Thyroid gland (tissue), 4 donors: ENCODE data around the gene DDX19B. TPM values are rescaled to one million over a fixed set of nuclear protein-coding genes. Genes with fewer than 3 reads are reported as not detected.
"Not testable (repeated sequence)": the region's sequence is repeated elsewhere in the genome, so short reads cannot be mapped to it uniquely, and the experiment has no call there.

Experiments used
- DNase-seq, 2 donors: peaks; one replicate each; pipeline ENCODE4 v3.0.0-alpha.2; 2019
- H3K27ac ChIP-seq, 3 donors: fragments of 200-600 bp; sonication (generic); 1 replicate in 2 of 3; 2 replicates in 1 of 3; pipeline ENCODE4 v1.5.1; 2016 to 2019; ENCODE audit warnings: mild to moderate bottlenecking in 1 of 3, moderate library complexity in 1 of 3
- H3K27me3 ChIP-seq: fragments of 200-600 bp; sonication (generic); one replicate; pipeline ENCODE4 v1.5.1; 2019
- H3K36me3 ChIP-seq, 2 donors: fragments of 200-600 bp; sonication (generic); one replicate each; pipeline ENCODE4 v1.5.1; 2016 to 2019
- H3K4me1 ChIP-seq, 2 donors: fragments of 200-600 bp; sonication (generic); one replicate each; pipeline ENCODE4 v1.5.1; 2017 to 2019
- H3K4me3 ChIP-seq, 3 donors: fragments of 200-600 bp; sonication (generic); replicated peaks in 1 of 3; 1 replicate in 2 of 3; 2 replicates in 1 of 3; pipeline ENCODE4 v1.5.1; 2016; ENCODE audit warnings: mild to moderate bottlenecking in 1 of 3
- H3K9me3 ChIP-seq: fragments of 200-600 bp; sonication (generic); one replicate; pipeline ENCODE4 v1.5.1; 2017
- POLR2A ChIP-seq, 2 donors: fragments of 450-650 bp; IDR thresholded peaks; one replicate each; pipeline ENCODE4 v1.6.1; 2017; ENCODE audit warnings: antibody characterized with exemption in 2 of 2, mild to moderate bottlenecking in 2 of 2, moderate library complexity in 1 of 2
- WGBS, 2 donors: methylation state at CpG; one replicate each; pipeline ENCODE4 v1.1.5; 2017; 5-methylcytosine and 5-hydroxymethylcytosine counted together
- intact Hi-C: fragments of 100-400 bp; cut with DNase I; formaldehyde crosslinking; loops from one replicate; pipeline ENCODE4 v1.15.1; 2023
- total RNA-seq, 4 donors: library from RNA; depleted of rRNA; stranded (reverse); fragments of >200 nt; gene quantifications; one replicate each; pipeline ENCODE4 v1.2.3, GENCODE V29; 2016
- TF ChIP-seq, protein P1 (sequence below), 6 experiments: fragments of 200-600 bp in 3 of 6; fragments of 450-650 bp in 3 of 6; sonication (generic) in 3 of 6; IDR thresholded peaks; one replicate each; pipeline ENCODE4 v1.5.1; 2016 to 2019; ENCODE audit warnings: antibody characterized with exemption in 6 of 6, mild to moderate bottlenecking in 2 of 6, inconsistent platforms in 1 of 6, moderate library complexity in 1 of 6

DDX19B gene
- 10 to 100 TPM; 35.8 to 53.6 (median 44.9) TPM for total RNA-seq

DNA sequence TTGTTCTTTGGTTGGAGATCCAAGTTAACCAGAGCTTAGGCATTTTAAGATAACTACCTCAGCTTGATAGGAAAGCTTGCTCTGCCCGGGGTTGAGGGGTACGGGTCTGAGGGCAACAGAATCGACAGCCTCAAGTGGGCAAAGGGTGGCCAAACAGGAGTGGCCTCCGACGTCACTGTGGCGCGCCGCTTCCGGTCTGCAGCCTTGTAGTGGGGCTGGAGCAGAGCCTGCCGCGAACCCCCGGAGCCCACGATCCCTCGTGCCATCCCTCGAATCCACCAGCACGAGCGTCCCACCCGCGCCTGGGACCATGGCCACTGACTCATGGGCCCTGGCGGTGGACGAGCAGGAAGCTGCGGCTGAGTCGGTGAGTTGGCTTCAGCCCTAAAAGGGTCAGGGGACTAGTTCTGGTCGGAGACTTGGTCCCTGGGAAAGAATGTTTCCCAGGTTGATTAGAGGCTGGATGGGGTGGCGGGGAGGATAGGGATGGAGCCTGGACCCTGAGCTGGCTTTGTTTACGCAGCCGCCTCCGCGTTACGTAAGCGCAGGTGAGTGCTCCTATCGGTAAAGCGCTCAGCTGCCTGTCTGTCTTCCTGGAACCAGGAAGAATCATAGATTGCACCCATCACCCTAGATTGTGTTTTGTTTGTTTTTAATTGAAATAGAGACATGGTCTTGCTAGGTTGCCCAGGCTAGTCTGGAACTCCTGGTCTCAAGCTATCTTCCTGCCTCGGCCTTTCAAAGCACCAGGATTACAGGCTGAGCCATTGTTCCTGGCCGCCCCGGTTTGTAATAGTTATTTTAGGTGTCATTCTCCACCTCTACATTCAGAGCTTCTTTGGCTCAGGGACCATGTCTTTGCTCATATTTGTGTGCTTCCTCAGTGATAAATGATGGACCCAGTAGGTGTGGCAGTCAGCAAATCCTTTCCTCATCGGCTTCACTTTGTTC lies at the start of gene DDX19B:
TSS of gene DDX19B (plus strand) at position 199 of the 951 bp plus-strand sequence. CDS start at position 311, 112 bp downstream.
- 1 to 2% methylated on average over 21 to 25 of the region's 37 CpGs for WGBS, 2 donors
- Histone ChIP-seq H3K36me3 (no peaks in the 10 kb centered on the region), H3K4me3 (peak within 1 kb of the TSS; percentile 41 to 97 (median 60)), H3K27me3 (no peaks in the 10 kb centered on the region), H3K4me1 (peaks cover 10 to 16% of the 10 kb centered on the region in 2 donors), H3K27ac (peak within 1 kb of the TSS; percentile 89 to 98 (median 98)), H3K9me3 (no peaks in the 10 kb centered on the region)
- peak; percentile 81 to 83 for DNase-seq
- peak; percentile 31 to 75 for TF ChIP-seq POLR2A (IDR thresholded peaks at IDR 0.05)
- TF ChIP-seq, protein P1, sequence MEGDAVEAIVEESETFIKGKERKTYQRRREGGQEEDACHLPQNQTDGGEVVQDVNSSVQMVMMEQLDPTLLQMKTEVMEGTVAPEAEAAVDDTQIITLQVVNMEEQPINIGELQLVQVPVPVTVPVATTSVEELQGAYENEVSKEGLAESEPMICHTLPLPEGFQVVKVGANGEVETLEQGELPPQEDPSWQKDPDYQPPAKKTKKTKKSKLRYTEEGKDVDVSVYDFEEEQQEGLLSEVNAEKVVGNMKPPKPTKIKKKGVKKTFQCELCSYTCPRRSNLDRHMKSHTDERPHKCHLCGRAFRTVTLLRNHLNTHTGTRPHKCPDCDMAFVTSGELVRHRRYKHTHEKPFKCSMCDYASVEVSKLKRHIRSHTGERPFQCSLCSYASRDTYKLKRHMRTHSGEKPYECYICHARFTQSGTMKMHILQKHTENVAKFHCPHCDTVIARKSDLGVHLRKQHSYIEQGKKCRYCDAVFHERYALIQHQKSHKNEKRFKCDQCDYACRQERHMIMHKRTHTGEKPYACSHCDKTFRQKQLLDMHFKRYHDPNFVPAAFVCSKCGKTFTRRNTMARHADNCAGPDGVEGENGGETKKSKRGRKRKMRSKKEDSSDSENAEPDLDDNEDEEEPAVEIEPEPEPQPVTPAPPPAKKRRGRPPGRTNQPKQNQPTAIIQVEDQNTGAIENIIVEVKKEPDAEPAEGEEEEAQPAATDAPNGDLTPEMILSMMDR (IDR thresholded peaks at IDR 0.05), result peak in 1 of 6 experiments; percentile 7
- intact Hi-C loops, result no loop called here

DNA sequence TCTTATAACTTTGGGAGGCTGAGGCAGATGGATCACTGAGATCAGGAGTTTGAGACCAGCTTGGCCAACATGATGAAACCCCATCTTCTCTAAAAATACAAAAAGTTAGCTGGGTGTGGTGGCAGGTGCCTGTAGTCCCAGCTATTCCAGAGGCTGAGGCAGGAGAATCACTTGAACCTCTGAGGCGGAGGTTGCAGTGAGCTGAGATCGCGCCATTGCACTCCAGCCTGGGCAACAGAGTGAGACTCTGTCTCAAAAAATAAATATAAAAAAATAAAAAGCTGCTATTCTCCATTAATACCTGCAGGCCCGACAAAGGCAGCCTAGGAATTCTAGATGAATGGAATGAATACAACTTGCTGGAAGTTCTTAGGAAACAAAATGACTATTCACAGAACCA lies 49.3 kb upstream of the DDX19B start:
- H3K27me3 ChIP-seq, DNase-seq, intact Hi-C loops, H3K4me3 ChIP-seq, H3K27ac ChIP-seq, H3K9me3 ChIP-seq: not testable (repeated sequence)
- WGBS, 2 donors, result 86 to 90% methylated on average over 4 of the region's 4 CpGs
- Histone ChIP-seq H3K36me3 (peaks cover 19 to 26% of the 10 kb centered on the region in 2 donors), H3K4me1 (peaks cover 5 to 20% of the 10 kb centered on the region in 2 donors)

DNA sequence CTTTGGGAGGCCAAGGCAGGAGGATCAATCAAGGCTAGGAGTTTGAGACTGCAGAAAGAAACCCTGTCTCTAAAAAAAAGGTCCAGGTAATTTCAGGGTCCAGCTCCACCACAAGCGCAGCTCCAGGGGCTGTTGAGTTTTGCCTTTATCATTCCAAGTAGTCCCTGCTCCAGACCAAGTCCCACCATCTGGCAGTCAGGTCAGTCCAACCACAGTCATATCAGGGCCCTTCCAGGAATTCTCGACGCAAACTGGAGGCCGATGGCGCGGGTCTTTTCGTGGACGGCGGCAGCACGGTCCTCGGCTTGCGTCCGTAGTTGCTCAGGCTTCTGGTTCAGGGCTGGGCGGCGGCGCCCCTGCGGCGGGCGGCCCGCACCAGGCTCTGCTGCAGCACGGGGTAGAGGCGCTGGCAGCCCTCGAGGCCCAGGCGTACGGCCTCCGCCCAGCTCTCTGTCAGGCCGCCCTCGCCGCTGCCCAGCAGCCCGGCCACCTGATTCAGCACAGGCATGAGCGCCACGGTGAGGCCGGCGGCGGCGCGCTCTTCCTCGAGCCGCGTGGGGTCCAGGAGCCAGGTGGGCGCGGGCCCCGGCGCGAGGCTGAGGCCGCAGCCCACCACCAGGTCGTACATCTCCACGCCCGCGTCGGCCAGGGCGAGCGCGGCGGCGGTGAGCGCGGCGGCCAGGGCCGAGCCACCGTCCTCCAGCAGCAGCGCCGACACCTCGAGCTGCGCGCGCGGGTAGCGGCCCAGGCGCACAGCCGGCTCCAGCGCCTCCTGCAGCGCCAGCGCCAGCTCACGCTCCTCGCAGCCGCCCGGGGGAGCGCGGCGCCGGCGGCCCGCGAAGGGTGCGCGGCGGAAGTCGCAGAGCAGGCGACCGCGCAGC lies 48.0 kb upstream of the DDX19B start:
- no peaks in the 10 kb centered on the region for H3K27me3 ChIP-seq
- 9 to 77% methylated on average over 1 to 12 of the region's 92 CpGs for whole genome bisulfite sequencing, 2 donors
- H3K9me3 ChIP-seq, result no peaks in the 10 kb centered on the region
- TF ChIP-seq, protein P1 (IDR thresholded peaks at IDR 0.05), result no peak
- TF ChIP-seq POLR2A (IDR thresholded peaks at IDR 0.05), result no peak
- intact Hi-C loops, result no loop called here
- H3K36me3 ChIP-seq, result peaks cover 32 to 38% of the 10 kb centered on the region in 2 donors
- peaks cover 5 to 20% of the 10 kb centered on the region in 2 donors for H3K4me1 ChIP-seq
- peak overlapping the region in 2 of 3 donors; percentile 36 to 56 for H3K27ac ChIP-seq
- DNase-seq, result peak; percentile 48 to 55
- peak overlapping the region; percentile 21 to 83 (median 79) for H3K4me3 ChIP-seq

DNA sequence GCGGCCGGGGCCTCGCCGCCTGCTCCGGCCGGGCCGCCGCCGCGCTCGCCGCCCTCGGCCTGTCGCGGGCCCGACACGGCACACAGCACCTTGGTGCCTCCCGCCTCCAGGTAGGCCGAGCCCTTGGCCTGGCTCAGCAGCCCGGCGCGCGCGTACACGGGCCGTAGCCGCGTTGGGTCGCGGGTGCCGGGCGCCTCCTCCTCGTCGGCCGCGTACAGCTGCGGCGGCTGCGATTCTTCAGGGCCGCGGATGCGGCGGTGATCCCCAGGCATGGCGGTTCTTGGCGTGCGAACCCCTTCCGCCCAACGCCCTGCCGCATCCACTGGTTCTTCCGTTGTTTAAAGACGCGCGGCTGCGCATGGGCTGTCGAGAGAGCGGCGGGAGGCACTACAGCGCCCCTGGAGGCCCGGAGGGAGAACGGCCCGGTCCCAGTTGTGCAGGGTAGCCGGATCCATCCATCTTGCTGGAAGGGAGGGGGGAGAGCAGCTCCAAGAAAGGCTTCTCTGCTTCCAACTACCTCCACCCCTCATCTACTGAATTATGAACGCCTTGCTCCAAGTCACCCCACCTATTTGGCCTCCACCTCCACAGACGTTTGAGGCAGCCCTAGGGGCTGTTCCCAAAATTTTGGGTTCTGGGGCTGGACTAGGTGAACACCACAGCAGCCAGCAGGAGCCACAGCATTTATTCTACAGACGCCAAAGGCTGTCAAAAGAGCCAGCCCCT lies 47.2 kb upstream of the DDX19B start, which contains the start of gene EXOSC6:
TSS of gene EXOSC6 (minus strand) at position 312 of the 726 bp plus-strand sequence. CDS start at position 272, 40 bp downstream.
- H3K27ac ChIP-seq, result peak within 1 kb of the TSS in 2 of 3 donors; percentile 75 to 87
- no peaks in the 10 kb centered on the region for H3K9me3 ChIP-seq
- TF ChIP-seq, protein P1 (IDR thresholded peaks at IDR 0.05), result peak; percentile 61 to 97 (median 88)
- peak in 1 of 2 donors; percentile 77 for TF ChIP-seq POLR2A (IDR thresholded peaks at IDR 0.05)
- peaks cover 40 to 47% of the 10 kb centered on the region in 2 donors for H3K36me3 ChIP-seq
- peaks cover 5 to 20% of the 10 kb centered on the region in 2 donors for H3K4me1 ChIP-seq
- H3K27me3 ChIP-seq, result no peaks in the 10 kb centered on the region
- H3K4me3 ChIP-seq, result peak within 1 kb of the TSS; percentile 68 to 83 (median 79)
- intact Hi-C loops, result no loop called here
- DNase-seq, result peak; percentile 92 to 93
- 15 to 23% methylated on average over 3 to 4 of the region's 65 CpGs for WGBS, 2 donors
